GM21528 (cell line): ENCODE results near the gene EPN3.

Experiments
- ATAC-seq: cut with Tn5 transposase; IDR thresholded peaks from one replicate; pipeline ENCODE4 v1.9.1; 2021; ENCODE audit warnings: mild to moderate bottlenecking, moderate library complexity; ENCODE audit not compliant: unreplicated experiment, low FRiP score

The EPN3 gene

GRCh38 chr17:50508573-50509460 lies 23.7 kb upstream of the EPN3 start:
- ATAC-seq = no peak

- peak; percentile 74 for ATAC-seq
Observed at GRCh38 chr17:50511058-50511457, 21.5 kb upstream of the EPN3 start.

GRCh38 chr17:50513495-50513894 lies 19.0 kb upstream of the EPN3 start:
- ATAC-seq = no peak

DNA sequence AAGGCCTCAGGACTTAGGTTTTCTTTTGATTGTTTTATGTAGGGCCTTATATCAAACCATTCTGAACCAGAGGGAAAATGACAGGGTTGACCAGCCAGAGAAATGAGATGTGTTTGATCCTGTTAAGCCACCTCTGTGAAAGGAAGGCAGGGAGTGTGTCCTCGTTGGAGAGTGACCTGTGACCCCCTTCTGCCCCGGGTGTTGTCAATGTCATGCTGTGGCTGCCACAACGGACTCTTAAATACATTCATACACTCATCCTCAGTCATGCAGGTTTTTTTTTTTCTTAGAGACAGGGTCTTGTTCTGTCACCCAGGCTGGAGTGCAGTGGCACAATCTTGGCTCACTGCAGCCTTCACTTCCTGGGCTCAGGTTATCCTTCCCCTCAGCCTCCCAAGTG lies 18.1 kb upstream of the EPN3 start:
- no peak for ATAC-seq

GRCh38 chr17:50514936-50515702 lies 17.4 kb upstream of the EPN3 start:
- no peak for ATAC-seq

GRCh38 chr17:50517011-50517410 lies 15.5 kb upstream of the EPN3 start:
- no peak for ATAC-seq

GRCh38 chr17:50517504-50518383 lies 14.8 kb upstream of the EPN3 start:
- no peak for ATAC-seq

DNA sequence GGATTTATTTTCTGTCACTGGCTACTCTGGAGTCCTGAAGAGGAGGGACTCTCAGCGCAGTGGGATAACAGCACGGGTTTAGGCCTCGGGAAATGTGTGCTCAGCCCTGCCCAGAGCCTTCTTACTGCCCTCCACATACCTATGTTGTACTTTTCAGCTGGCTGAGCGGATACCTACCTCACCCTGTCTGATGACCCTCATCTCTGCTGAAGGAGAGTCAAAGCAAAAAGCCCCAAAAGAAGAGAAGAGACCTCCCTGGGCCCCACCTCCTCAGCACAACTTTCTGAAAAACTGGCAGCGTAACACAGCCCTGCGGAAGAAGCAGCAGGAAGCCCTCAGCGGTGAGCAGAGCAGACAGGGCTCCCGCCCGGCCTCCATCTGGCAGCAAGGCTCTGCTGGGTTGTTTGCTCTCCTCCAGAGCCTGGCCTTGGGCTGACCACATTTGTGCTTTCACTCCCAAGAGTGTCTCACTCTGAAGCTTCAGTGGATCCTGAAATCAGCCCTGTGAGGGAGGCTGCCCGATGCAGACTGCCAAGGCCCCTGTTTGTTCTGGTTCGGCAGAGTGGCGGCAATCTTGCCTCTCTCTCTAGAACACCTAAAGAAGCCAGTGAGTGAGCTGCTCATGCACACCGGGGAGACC lies 14.0 kb upstream of the EPN3 start:
- no peak for ATAC-seq

DNA sequence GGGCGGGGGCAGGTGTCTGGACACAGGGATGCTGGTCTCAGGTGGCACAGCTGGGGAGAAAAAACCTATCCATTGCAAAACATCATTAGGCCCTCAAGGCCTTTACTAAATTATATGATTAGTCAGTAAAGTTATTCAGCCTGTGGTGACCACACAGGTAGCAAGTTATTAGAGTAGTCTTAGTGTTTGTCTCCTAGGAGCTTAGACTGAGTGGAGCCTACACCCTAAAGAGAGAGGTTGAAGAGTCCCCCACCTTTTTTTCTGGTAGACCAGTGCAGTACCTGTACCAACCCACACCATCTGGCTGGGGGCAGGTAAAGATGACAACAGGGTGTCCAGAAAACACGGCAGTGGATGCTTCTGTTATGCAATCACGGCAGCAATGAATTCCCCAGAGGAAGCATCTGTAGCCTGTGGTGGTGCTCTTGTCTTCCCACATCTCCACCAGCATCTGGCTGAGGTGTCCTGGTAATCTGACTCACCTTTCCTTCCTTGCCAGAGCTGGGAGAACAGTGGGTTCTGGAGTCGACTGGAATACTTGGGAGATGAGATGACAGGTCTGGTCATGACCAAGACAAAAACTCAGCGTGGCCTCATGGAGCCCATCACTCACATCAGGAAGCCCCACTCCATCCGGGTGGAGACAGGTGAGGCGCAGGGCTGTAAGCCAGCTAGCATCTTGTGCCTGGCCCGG lies 13.2 kb upstream of the EPN3 start:
- ATAC-seq = no peak

DNA sequence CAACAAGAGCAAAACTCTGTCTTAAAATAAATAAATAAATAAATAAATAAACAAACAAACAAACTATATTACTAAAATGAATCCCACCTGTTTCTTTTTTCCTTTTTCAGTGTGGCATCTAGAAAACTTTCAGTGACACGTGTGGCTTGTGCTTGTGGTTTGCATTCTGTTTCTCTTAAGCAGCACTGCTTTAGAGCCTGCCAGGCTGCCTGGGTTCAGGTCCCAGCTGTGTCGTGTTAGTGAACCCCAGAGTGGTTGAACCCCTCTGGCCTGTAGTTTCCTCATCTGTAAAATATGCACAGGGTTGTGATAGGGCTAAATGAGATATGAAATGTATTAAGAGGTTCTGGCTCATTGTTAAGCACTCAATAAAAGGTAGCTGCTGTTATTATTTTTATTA lies 12.1 kb upstream of the EPN3 start:
- no peak for ATAC-seq

- no peak for ATAC-seq
Observed at GRCh38 chr17:50521514-50521913, 11.0 kb upstream of the EPN3 start.

DNA sequence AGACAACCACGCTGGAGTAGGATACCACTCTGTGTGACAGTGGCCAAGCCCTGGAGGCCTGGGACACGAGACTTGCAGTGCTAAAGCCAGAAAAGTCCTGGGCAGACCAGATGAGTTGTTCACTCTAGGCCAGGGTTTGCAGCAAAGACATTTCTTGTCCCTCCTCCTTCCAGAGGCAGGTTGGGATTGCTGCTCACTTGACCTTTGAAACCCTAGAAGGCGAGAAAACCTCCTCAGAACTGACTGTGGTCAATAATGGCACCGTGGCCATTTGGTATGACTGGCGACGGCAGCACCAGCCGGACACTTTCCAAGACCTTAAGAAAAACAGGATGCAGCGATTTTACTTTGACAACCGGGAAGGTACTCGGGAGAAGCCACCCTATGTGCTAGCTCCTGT lies 9.8 kb upstream of the EPN3 start:
- no peak for ATAC-seq

DNA sequence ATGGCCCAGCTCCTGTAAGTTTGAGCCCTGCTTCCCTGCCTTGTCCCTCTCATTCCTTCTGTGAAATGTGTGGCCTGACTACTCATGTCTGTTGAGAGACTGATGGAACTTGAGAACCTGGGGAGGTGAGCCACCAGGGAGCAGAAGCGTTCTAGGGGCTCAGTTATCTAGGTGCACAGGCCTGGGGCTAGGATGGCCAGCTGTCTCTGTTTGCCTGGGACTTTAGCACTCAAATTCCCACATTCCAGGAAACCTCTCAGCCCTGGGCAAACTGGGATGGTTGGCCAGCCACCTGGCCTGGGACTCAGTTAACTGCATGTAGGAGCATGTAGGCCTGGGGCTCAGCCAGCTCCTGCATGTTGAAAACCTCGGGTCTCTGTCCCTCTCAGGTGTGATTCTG lies 9.3 kb upstream of the EPN3 start:
- ATAC-seq = no peak

DNA sequence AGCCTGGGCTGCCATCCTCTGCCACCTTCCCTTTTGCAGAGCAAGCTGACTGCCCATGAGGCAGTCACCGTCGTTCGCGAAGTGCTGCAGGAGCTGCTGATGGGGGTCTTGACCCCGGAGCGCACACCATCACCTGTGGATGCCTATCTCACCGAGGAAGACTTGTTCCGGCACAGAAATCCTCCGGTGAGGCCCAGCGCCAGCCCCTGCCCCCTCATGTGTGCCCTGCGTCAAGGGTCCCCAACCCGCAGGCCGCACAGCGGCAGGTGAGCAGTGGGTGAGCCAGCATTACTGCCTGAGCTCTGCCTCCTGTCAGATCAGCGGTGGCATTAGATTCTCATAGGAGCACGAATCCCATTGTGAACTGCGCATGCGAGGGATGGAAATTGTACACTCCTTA lies 7.7 kb upstream of the EPN3 start:
- no peak for ATAC-seq

DNA sequence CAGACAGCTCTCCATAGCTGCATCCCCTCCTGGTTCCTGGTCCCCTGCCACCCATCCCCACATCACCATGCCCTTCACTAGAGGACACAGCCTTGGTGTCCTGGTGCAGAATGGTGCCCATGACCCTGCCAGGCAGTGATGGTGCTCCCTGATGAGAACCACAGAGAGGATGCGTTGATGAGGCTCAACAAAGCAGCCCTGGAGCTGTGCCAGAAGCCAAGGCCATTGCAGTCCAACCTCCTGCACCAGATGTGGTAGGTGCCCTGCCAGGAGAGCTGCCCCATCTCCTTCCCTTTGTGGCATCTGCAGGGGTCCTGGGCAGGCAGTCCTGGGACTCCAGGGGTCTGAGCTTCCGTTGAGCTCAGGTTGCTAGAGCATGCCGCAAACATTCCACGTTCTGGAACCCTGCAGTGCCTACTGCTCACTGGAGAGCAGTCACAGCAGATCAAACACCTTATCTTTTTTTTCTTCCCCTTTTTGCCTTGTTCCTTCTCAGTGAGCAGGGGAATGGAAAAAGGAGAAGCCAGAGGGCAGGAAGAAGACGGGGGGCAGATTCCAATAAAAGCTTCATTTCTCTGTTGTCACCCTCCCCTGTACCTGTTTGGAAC lies 5.3 kb upstream of the EPN3 start:
- no peak for ATAC-seq

- no peak for ATAC-seq
Observed at GRCh38 chr17:50527949-50528474, 4.5 kb upstream of the EPN3 start.

- no peak for ATAC-seq
Observed at GRCh38 chr17:50529849-50530248, 2.7 kb upstream of the EPN3 start.

DNA sequence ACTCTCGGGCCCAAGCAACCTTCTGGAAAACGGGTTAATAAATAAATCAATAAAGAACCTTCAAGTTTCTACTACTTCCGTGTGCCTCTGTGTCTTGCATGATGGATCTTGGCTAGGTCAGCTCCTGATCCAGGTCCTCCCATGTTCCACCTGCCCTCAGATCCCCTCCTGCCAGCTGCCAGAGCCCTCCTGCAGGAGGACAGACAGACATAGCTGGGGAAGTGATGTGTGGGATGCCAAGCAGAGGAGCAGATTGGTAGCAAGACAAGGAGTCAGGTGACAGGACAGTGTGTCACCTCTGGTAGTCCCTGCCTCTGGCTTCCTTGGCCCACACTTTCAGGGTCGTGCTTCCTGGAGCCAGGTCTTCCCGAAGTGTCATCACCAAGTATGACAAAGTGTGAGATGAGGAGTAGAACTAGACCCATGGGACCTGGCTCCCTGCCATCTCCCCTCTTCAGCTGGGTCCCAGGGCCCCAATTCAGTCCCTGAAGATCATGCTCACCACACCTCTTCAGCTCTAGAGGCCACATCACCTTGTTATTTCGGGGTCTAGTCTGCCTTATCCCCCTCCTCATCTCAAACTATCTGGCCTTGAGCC lies 1.0 kb upstream of the EPN3 start:
- ATAC-seq = no peak

- ATAC-seq = no peak
Observed at GRCh38 chr17:50533185-50533584, 650 bp downstream of the EPN3 start.
